Left ventricle myocardium inferior (tissue), 1 donor: ENCODE measurements around the gene HES5. TPM values are rescaled to one million over a fixed set of nuclear protein-coding genes. Genes with fewer than 3 reads are reported as not detected.

Experiments used
- DNase-seq: peaks from one replicate; pipeline ENCODE4 v3.0.0-alpha.2; 2020
- H3K27ac ChIP-seq: fragments of 200-600 bp; replicated peaks from 2 replicates; pipeline ENCODE4 v1.8.0; 2021
- H3K27me3 ChIP-seq: fragments of 200-600 bp; 2 replicates; pipeline ENCODE4 v1.8.0; 2021; ENCODE audit warnings: low read depth
- H3K36me3 ChIP-seq: fragments of 200-600 bp; 2 replicates; pipeline ENCODE4 v1.8.0; 2021
- H3K4me1 ChIP-seq: fragments of 200-600 bp; 2 replicates; pipeline ENCODE4 v1.8.0; 2021
- H3K4me3 ChIP-seq: fragments of 200-600 bp; 2 replicates; pipeline ENCODE4 v1.8.0; 2021; ENCODE audit warnings: mild to moderate bottlenecking, moderate library complexity
- H3K9me3 ChIP-seq: fragments of 200-600 bp; replicated peaks from 2 replicates; pipeline ENCODE4 v1.8.0; 2021
- intact Hi-C: fragments of 100-400 bp; cut with micrococcal nuclease; formaldehyde crosslinking; loops from one replicate; pipeline ENCODE4 v1.11.0; 2022
- total RNA-seq: library from RNA; stranded (reverse); fragmentation: NEBNext Ultra II Directional; extraction: Animal tissue kit (Norgen Biotek cat#: 25700); gene quantifications from one replicate; pipeline ENCODE4 v1.2.1, GENCODE V29; 2021
- TF ChIP-seq, protein P1 (sequence below): fragments of 200-600 bp; IDR thresholded peaks from 2 replicates; pipeline ENCODE4 v1.8.0; 2021; ENCODE audit warnings: antibody characterized with exemption, mild to moderate bottlenecking, borderline replicate concordance
- donor health status: DM: no; HTN: yes; CAD: no; lungs with severe emphysema.

The HES5 gene
- total RNA-seq, 1 donor from 2014 or later, result 0.63 TPM

DNA sequence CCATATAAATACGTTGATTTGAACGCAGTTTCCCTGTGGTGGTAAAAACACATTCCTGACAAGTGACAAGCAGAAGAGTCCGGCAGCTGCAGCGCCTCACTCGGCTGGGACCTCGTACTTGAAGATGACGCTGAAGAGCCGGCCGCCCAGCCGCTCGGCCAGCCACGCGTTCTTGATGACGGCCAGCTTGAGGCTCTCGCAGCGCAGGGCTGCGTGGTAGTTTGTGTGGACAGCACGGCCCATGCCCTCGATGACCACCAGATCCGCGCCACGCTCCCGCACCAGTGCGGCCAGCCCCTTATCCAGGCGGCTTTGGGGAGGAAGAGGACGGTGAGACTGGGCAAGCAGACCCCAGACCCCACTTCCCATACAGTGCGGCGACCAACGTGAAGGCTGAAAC lies 21.3 kb downstream of the HES5 start:
- peaks cover 61% of the 10 kb centered on the region for H3K36me3 ChIP-seq

DNA sequence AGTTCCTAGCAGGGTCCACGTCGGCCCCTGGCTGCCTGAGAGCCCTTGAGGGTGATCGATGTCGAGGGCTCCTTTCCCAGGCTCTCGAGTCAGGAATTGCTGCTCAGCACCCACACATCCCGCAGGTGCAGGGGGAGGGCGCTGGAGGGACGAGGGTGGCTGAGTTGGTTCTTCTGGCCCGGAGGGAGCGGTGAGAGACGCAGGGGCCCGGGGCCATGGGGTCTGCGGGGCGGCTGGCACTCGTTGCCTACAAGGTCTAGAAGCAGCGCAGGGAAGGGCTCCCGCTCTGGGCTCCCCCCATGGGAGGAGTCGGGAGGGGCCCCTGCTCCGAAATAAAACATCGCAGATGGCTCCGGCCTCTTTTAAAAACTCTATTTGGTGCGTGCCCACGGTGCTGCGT lies 21.9 kb downstream of the HES5 start:
- Histone ChIP-seq H3K27me3 (peaks cover 21% of the 10 kb centered on the region), H3K27ac (no peak overlapping the region), H3K36me3 (peaks cover 55% of the 10 kb centered on the region), H3K4me3 (no peak overlapping the region), H3K4me1 (peaks cover 28% of the 10 kb centered on the region), H3K9me3 (no peaks in the 10 kb centered on the region)
- intact Hi-C loops, result no loop called here
- TF ChIP-seq, protein P1, sequence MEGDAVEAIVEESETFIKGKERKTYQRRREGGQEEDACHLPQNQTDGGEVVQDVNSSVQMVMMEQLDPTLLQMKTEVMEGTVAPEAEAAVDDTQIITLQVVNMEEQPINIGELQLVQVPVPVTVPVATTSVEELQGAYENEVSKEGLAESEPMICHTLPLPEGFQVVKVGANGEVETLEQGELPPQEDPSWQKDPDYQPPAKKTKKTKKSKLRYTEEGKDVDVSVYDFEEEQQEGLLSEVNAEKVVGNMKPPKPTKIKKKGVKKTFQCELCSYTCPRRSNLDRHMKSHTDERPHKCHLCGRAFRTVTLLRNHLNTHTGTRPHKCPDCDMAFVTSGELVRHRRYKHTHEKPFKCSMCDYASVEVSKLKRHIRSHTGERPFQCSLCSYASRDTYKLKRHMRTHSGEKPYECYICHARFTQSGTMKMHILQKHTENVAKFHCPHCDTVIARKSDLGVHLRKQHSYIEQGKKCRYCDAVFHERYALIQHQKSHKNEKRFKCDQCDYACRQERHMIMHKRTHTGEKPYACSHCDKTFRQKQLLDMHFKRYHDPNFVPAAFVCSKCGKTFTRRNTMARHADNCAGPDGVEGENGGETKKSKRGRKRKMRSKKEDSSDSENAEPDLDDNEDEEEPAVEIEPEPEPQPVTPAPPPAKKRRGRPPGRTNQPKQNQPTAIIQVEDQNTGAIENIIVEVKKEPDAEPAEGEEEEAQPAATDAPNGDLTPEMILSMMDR, result no peak
- no peak for DNase-seq

More for the DNA sequence above, 21.3 kb downstream of the HES5 start:
- Histone ChIP-seq H3K27ac (no peak overlapping the region), H3K9me3 (no peaks in the 10 kb centered on the region), H3K4me1 (peaks cover 28% of the 10 kb centered on the region), H3K27me3 (peaks cover 15% of the 10 kb centered on the region), H3K4me3 (no peak overlapping the region)
- no peak for DNase-seq
- TF ChIP-seq, protein P1, result no peak
- intact Hi-C loops, result no loop called here

DNA sequence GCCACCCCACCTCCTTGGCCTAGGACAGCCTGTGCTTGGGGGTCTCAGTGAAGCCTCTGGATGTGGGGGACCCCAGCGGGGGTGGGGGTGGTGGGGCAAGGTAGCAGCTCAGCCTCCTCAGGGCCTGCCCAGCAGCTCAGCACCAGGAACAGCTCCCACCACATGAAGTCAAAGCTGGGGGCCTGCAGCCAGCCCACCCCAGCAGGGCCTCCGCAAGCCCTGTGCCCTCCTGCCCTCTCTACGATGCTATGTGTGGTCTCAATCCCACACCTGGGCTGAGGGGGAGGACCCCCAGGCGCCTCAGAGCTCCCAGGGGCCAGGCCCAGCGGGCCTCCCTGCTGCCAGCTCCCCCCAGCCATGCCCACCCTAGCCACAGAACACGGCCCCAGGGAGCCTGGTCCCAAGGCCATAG lies 22.3 kb downstream of the HES5 start:
- H3K27me3 ChIP-seq, result peaks cover 25% of the 10 kb centered on the region
- no peak for DNase-seq
- H3K27ac ChIP-seq, result no peak overlapping the region
- H3K4me1 ChIP-seq, result peaks cover 28% of the 10 kb centered on the region
- TF ChIP-seq, protein P1, result no peak
- intact Hi-C loops, result no loop called here
- no peaks in the 10 kb centered on the region for H3K9me3 ChIP-seq
- H3K4me3 ChIP-seq, result no peak overlapping the region
- peaks cover 51% of the 10 kb centered on the region for H3K36me3 ChIP-seq

DNA sequence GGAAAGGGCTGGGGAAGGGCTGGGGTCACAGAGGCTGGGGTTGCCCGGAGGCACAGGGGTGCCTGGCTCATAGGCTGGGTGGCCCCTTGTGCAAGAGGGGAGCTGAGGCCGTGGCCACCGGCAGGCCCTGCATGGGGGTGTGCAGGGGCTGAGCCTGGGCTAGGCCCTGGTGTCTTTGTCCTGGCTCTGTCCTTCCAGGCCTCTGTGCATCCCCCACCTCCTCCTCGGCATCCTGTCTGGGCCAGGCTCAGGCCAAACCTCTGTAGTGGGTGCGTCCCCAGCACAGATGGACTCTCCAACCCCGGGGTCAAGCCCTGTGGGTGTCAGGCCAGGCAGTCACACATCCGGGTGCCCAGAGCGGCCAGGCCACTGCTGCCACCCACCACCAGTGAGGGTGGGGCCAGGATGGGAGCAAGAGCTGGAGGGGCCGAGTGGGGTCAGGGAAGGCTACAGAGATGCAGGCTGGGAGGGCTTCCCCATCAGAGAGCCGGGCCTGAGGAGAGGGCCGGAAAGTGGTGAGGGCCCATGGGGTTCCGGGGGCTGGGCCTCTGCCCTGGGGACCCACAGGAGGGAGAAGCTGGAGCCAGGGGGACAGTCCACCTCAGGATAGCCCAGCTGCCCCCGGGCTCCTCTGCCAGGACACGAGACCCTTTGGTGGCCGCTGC lies 23.0 kb downstream of the HES5 start:
- intact Hi-C loops, result no loop called here
- Histone ChIP-seq H3K4me1 (peaks cover 28% of the 10 kb centered on the region), H3K27ac (no peak overlapping the region), H3K27me3 (peaks cover 32% of the 10 kb centered on the region), H3K9me3 (no peaks in the 10 kb centered on the region), H3K4me3 (no peak overlapping the region), H3K36me3 (peaks cover 44% of the 10 kb centered on the region)
- no peak for DNase-seq
- TF ChIP-seq, protein P1, result no peak

DNA sequence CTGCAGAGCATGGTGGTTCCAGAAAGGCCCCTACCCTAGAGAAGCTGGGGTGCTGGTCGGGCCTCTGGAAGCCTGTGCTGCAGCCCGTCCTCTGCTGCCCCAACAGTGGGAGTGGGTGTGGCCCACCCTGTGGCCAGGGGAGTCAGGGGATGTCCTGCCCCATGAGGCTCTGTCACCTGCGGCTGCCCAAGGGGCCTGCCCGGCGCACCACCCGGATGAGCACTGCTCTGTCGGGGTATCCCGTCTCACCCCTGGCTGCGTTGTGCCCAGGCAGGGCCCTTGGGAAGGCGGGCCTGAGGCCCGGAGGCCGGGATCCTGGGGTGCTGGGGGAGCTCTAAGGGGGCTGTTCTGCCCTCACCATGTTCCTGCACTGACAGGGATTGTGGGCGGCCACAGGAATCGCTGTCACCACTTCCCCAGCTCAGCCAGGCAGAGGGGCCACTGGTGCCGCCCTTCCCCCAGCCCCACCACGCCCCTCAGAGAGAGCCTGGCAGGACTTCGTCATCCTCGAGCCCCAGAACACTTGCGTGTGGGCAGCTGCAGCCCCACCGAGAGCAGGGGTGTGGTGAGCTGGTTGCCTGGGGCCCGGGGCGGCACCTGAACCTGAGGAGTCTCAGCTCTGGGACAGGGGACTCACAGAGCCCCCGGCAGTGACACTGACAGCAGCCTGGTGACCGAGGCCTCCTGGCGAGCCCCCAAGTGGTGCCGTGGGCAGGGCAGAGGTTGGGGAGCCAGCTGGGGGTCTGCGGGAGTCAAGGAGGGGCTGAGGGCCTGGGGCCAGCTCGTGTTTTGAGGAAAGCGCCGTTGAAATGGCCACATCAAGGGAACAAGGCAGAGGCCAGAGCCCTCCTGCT lies 23.8 kb downstream of the HES5 start:
- Histone ChIP-seq H3K4me1 (peaks cover 28% of the 10 kb centered on the region), H3K27ac (no peak overlapping the region), H3K36me3 (peaks cover 36% of the 10 kb centered on the region), H3K4me3 (no peak overlapping the region), H3K27me3 (peaks cover 40% of the 10 kb centered on the region), H3K9me3 (no peaks in the 10 kb centered on the region)
- DNase-seq, result no peak
- intact Hi-C loops, result no loop called here
- TF ChIP-seq, protein P1, result no peak
